HCT116 (cell line): ENCODE results near the gene MAP4. TPM values are rescaled to one million over a fixed set of nuclear protein-coding genes. Genes with fewer than 3 reads are reported as not detected.

Source experiments
- ATAC-seq: fragments of 200-7000 bp; cut with Tn5 transposase; 2 replicates; pipeline ENCODE4 v1.9.1; 2020; ENCODE audit warnings: mild to moderate bottlenecking, moderate library complexity
- BruUV-seq: library from RNA; stranded (reverse); fragments of 400-500 nt; replicated peaks from 2 replicates; lab custom pipeline; 2021; lab: Mats Ljungman, UMichigan
- CTCF ChIA-PET: fragments of 300-600 bp; sonication (Branson Sonifier 250); formaldehyde crosslinking; loops from one replicate; lab custom pipeline; 2021; ENCODE audit warnings: antibody characterized with exemption; lab: Charles Lee
- POLR2A ChIA-PET: fragments of 300-600, 350-600 bp; sonication (Branson Sonifier 250); formaldehyde crosslinking; loops from one replicate; lab custom pipeline; 2021; ENCODE audit warnings: antibody characterized with exemption; lab: Charles Lee
- RAD21 ChIA-PET, 2 experiments: fragments of 300-600 bp; sonication (Branson Sonifier 250); formaldehyde crosslinking; loops; one replicate each; lab custom pipeline; 2023; ENCODE audit warnings: low total read pairs in 2 of 2; ENCODE audit not compliant: uncharacterized antibody in 2 of 2, unreplicated experiment in 2 of 2, low non-redundant PET in 1 of 2; lab: Charles Lee
- DNase-seq: peaks from one replicate; pipeline ENCODE4 v3.0.0-alpha.2; 2010; ENCODE audit warnings: low read depth, low spot score
- H2AFZ ChIP-seq: fragments of 200-600 bp; shearing (Covaris generic), sonication (generic); 2 replicates; pipeline ENCODE4 v1.6.1; 2017; ENCODE audit warnings: low read depth, mixed run types, mixed read lengths, antibody characterized with exemption, low read length; ENCODE audit not compliant: poor library complexity, severe bottlenecking
- H3K27ac ChIP-seq: 2 replicates; pipeline ENCODE4 v1.5.1; 2012; ENCODE audit warnings: low read depth, low read length
- H3K27me3 ChIP-seq: fragments of 200-600 bp; sonication (generic); 2 replicates; pipeline ENCODE4 v1.6.1; 2016; ENCODE audit warnings: mixed run types, low read length, mixed read lengths; ENCODE audit not compliant: insufficient read depth
- H3K36me3 ChIP-seq, 2 experiments: fragments of 200-500 bp in 1 of 2; fragments of 200-600 bp in 1 of 2; sonication (Bioruptor generic) in 1 of 2; sonication (generic) in 1 of 2; 2 replicates each; pipeline versions ENCODE4 v1.5.1 to v1.6.1; 2014 to 2016; ENCODE audit warnings: low read length in 2 of 2, inconsistent platforms in 1 of 2, mixed read lengths in 1 of 2, mixed run types in 1 of 2; ENCODE audit not compliant: insufficient read depth in 2 of 2, control insufficient read depth in 1 of 2
- H3K4me1 ChIP-seq, 2 experiments: fragments of 200-600 bp in 1 of 2; sonication (generic) in 1 of 2; 2 replicates each; pipeline versions ENCODE4 v1.5.1 to v1.6.1; 2012 to 2017; ENCODE audit warnings: low read length in 2 of 2, inconsistent platforms in 1 of 2, mild to moderate bottlenecking in 1 of 2, mixed read lengths in 1 of 2, mixed run types in 1 of 2, moderate library complexity in 1 of 2; ENCODE audit not compliant: insufficient read depth in 2 of 2, control insufficient read depth in 1 of 2
- H3K4me2 ChIP-seq: fragments of 200-600 bp; sonication (generic); 2 replicates; pipeline ENCODE4 v1.6.1; 2017; ENCODE audit warnings: mixed run types, low read length, mixed read lengths
- H3K4me3 ChIP-seq, 2 experiments: fragments of 200-600 bp in 1 of 2; sonication (generic) in 1 of 2; replicated peaks in 1 of 2; 2 replicates each; pipeline ENCODE4 v1.5.1; 2011 to 2016; ENCODE audit warnings: low read length in 2 of 2, control low read depth in 1 of 2, low read depth in 1 of 2, mild to moderate bottlenecking in 1 of 2, mixed read lengths in 1 of 2, mixed run types in 1 of 2
- H3K79me2 ChIP-seq: fragments of 200-600 bp; sonication (generic); 2 replicates; pipeline ENCODE4 v1.6.1; 2017; ENCODE audit warnings: mild to moderate bottlenecking, mixed run types, low read length, moderate library complexity, mixed read lengths; ENCODE audit not compliant: insufficient read depth
- H3K9ac ChIP-seq: fragments of 200-600 bp; sonication (generic); 2 replicates; pipeline ENCODE4 v1.6.1; 2016; ENCODE audit warnings: low read length, mixed read lengths
- H3K9me2 ChIP-seq: fragments of 200-600 bp; sonication (generic), shearing (Covaris generic); 2 replicates; pipeline ENCODE4 v1.6.1; 2017; ENCODE audit warnings: mixed run types, mild to moderate bottlenecking, moderate library complexity; ENCODE audit not compliant: insufficient read depth
- H3K9me3 ChIP-seq, 2 experiments: fragments of 200-500 bp in 1 of 2; fragments of 200-600 bp in 1 of 2; sonication (Bioruptor generic) in 1 of 2; sonication (generic) in 1 of 2; 2 replicates each; pipeline ENCODE4 v1.6.1; 2014 to 2017; ENCODE audit warnings: low read length in 2 of 2, mixed read lengths in 2 of 2, inconsistent platforms in 1 of 2, low read depth in 1 of 2, mild to moderate bottlenecking in 1 of 2, mixed run types in 1 of 2, moderate library complexity in 1 of 2; ENCODE audit not compliant: control insufficient read depth in 1 of 2, insufficient read depth in 1 of 2
- H4K20me1 ChIP-seq: fragments of 200-600 bp; sonication (generic), shearing (Covaris generic); 2 replicates; pipeline ENCODE4 v1.6.1; 2017; ENCODE audit warnings: mixed run types, mild to moderate bottlenecking, moderate library complexity; ENCODE audit not compliant: insufficient read depth
- CEBPB ChIP-seq: IDR thresholded peaks from 2 replicates; pipeline ENCODE4 v1.6.1; 2012; ENCODE audit warnings: low read depth
- EGR1 ChIP-seq: IDR thresholded peaks from 2 replicates; pipeline ENCODE4 v1.6.1; 2012; ENCODE audit warnings: low read depth
- ELF1 ChIP-seq: IDR thresholded peaks from 2 replicates; pipeline ENCODE4 v1.6.1; 2012; ENCODE audit warnings: low read depth, borderline replicate concordance
- EZH2 ChIP-seq: fragments of 200-600 bp; sonication (generic); IDR thresholded peaks from 2 replicates; pipeline ENCODE4 v1.6.1; 2017; ENCODE audit warnings: antibody characterized with exemption, mixed run types
- EZH2phosphoT487 ChIP-seq: fragments of 200-600 bp; IDR thresholded peaks from 2 replicates; pipeline ENCODE4 v1.6.1; 2018; ENCODE audit warnings: antibody characterized with exemption, borderline replicate concordance
- FOSL1 ChIP-seq: IDR thresholded peaks from 2 replicates; pipeline ENCODE4 v1.6.1; 2012; ENCODE audit warnings: low read depth
- JUND ChIP-seq: IDR thresholded peaks from 2 replicates; pipeline ENCODE4 v1.6.1; 2012
- POLR2A ChIP-seq: IDR thresholded peaks from 2 replicates; pipeline ENCODE4 v1.7.0; 2011; ENCODE audit warnings: borderline replicate concordance; ENCODE audit not compliant: insufficient read depth, insufficient read length; ENCODE audit errors: extremely low read depth
- RAD21 ChIP-seq: IDR thresholded peaks from 2 replicates; pipeline ENCODE4 v1.6.1; 2012; ENCODE audit warnings: low read depth, mild to moderate bottlenecking
- SIN3A ChIP-seq: IDR thresholded peaks from 2 replicates; pipeline ENCODE4 v1.6.1; 2012; ENCODE audit warnings: low read depth
- TCF7L2 ChIP-seq: IDR thresholded peaks from 2 replicates; pipeline ENCODE4 v1.7.0; 2011; ENCODE audit warnings: borderline replicate concordance, inconsistent platforms; ENCODE audit not compliant: insufficient read depth, insufficient read length; ENCODE audit errors: extremely low read depth
- YY1 ChIP-seq: IDR thresholded peaks from 2 replicates; pipeline ENCODE4 v1.6.1; 2011; ENCODE audit warnings: low read length, low read depth, moderate library complexity, mild to moderate bottlenecking; ENCODE audit not compliant: insufficient replicate concordance; ENCODE audit errors: extremely low read depth
- ZNF274 ChIP-seq: fragments of 200-500 bp; sonication (Bioruptor generic); IDR thresholded peaks from 2 replicates; pipeline ENCODE4 v1.6.1; 2014; ENCODE audit warnings: mild to moderate bottlenecking, low read depth, low read length, inconsistent platforms
- intact Hi-C: fragments of 100-400 bp; cut with micrococcal nuclease; formaldehyde crosslinking; loops from 2 replicates; pipeline ENCODE4 v1.10.0; 2022
- total RNA-seq: library from RNA; stranded (reverse); gene quantifications from one replicate; pipeline ENCODE4 v1.2.1, GENCODE V29; 2021; ENCODE audit not compliant: unreplicated experiment
- TF ChIP-seq, protein P1 (sequence below): IDR thresholded peaks from 2 replicates; pipeline ENCODE4 v1.6.1; 2012
- TF ChIP-seq, protein P2 (sequence below), 3 experiments: fragments of 200-600 bp in 1 of 3; sonication (generic) in 1 of 3; IDR thresholded peaks in 2 of 3; conservative IDR thresholded peaks in 1 of 3; 2 replicates each; pipeline ENCODE4 v1.5.1; 2012 to 2017; ENCODE audit warnings: low read depth in 2 of 3, low read length in 2 of 3, antibody characterized with exemption in 1 of 3, borderline replicate concordance in 1 of 3, control low read depth in 1 of 3, mild to moderate bottlenecking in 1 of 3, mixed read lengths in 1 of 3, mixed run types in 1 of 3, moderate library complexity in 1 of 3; ENCODE audit not compliant: insufficient read depth in 1 of 3

Gene MAP4
- total RNA-seq, 1 experiment from 2014 or later = 200 TPM

DNA sequence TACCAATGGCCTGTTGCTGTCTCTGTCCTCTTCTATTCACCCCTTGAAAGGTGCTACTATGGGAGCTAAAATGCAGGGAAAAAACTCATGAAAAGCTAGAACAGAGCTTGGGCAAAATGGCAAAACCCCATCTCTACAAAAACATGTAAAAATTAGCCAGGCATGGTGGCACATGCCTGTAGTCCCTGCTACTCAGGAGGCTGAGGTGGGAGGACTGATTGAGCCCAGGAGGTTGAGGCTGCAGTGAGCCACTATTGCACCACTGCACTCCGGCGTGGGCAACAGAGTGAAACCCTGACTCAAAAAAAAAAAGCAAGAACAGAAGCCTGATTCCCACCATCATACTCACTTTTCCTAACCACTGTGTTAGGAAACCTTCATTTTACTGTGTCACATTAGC, 1.9 kb downstream of the MAP4 start:
- intact Hi-C loops = no loop called here
- Histone ChIP-seq H2AFZ (no peak overlapping the region), H3K79me2 (peaks cover 95% of the 10 kb centered on the region), H3K27ac (peak overlapping the region; percentile 32; the same call in 1 of the 2 replicates), H3K4me2 (peak overlapping the region; percentile 34; the same call in 1 of the 2 replicates), H3K36me3 (no peaks in the 10 kb centered on the region), H3K27me3 (no peaks in the 10 kb centered on the region), H4K20me1 (no peaks in the 10 kb centered on the region), H3K4me3 (no peak overlapping the region), H3K9me3 (no peaks in the 10 kb centered on the region), H3K9me2 (no peaks in the 10 kb centered on the region), H3K4me1 (peaks cover 41 to 56% of the 10 kb centered on the region in 2 experiments), H3K9ac (no peak overlapping the region)
- TF ChIP-seq RAD21 (no peak), SIN3A (no peak), ZNF274 (no peak), ELF1 (no peak), POLR2A (no peak)
- TF ChIP-seq, protein P1, sequence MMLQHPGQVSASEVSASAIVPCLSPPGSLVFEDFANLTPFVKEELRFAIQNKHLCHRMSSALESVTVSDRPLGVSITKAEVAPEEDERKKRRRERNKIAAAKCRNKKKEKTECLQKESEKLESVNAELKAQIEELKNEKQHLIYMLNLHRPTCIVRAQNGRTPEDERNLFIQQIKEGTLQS = no peak
- no TSS peak for BruUV-seq
- RAD21 ChIA-PET = no interaction called here
- no peak for DNase-seq
- POLR2A ChIA-PET = no interaction called here
- ATAC-seq = no peak
- CTCF ChIA-PET = no interaction called here

DNA sequence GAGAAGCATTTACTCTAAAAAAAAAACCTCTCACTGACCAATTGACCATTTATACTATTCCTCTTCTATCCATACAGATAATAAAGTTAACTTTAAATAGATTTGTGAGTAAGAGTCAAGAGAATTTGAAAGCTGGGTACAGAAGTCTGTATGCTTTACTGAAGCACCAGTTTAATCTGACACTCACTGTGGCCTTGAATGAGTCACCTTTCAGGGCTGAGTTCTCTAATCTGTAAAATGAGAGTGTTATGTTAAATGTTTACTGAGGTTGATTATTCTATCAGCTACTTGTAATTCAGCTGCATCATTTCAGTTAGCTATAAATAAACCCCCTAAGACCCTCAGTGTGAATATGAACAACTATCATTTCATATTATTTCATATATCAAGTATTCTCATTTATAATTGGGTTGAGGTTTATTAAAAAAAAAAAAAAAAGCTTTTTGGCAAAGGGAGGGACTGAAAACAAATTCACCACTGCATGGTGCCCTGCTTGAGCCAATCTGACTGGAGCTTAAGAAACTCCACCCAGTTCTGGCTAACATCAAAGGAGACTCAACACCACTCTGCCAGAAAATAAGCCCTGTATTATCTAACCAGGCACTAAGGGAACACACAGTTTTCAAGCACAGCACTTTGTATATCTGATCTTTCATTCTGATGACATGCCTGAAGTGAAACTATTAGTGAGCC, 2.8 kb downstream of the MAP4 start:
- BruUV-seq = no TSS peak
- H3K79me2 ChIP-seq = peaks cover 96% of the 10 kb centered on the region
- no peak overlapping the region for H3K4me3 ChIP-seq
- no peaks in the 10 kb centered on the region for H3K36me3 ChIP-seq
- RAD21 ChIA-PET = no interaction called here
- no peaks in the 10 kb centered on the region for H4K20me1 ChIP-seq
- H3K9ac ChIP-seq = no peak overlapping the region
- TF ChIP-seq EZH2phosphoT487 (no peak), EZH2 (no peak), YY1 (no peak), CEBPB (no peak), EGR1 (no peak), JUND (peak; percentile 40), TCF7L2 (peak; percentile 69), FOSL1 (peak; percentile 45; the same call in 1 of the 2 replicates)
- TF ChIP-seq, protein P2, sequence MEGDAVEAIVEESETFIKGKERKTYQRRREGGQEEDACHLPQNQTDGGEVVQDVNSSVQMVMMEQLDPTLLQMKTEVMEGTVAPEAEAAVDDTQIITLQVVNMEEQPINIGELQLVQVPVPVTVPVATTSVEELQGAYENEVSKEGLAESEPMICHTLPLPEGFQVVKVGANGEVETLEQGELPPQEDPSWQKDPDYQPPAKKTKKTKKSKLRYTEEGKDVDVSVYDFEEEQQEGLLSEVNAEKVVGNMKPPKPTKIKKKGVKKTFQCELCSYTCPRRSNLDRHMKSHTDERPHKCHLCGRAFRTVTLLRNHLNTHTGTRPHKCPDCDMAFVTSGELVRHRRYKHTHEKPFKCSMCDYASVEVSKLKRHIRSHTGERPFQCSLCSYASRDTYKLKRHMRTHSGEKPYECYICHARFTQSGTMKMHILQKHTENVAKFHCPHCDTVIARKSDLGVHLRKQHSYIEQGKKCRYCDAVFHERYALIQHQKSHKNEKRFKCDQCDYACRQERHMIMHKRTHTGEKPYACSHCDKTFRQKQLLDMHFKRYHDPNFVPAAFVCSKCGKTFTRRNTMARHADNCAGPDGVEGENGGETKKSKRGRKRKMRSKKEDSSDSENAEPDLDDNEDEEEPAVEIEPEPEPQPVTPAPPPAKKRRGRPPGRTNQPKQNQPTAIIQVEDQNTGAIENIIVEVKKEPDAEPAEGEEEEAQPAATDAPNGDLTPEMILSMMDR (IDR thresholded peaks at IDR 0.05 in 2 of 3, conservative IDR thresholded peaks at IDR 0.05 in 1 of 3; ENCODE audit: borderline replicate concordance in 1 of 3, insufficient read depth in 1 of 3, low read depth in 2 of 3, low read length in 2 of 3) = no peak
- TF ChIP-seq, all 23 proteins: peak for 3
- DNase-seq (peak; percentile 38), ATAC-seq (peak; percentile 81)
- Histone ChIP-seq H3K27ac (peak overlapping the region; percentile 32; the same call in 1 of the 2 replicates), H3K4me2 (peak overlapping the region; percentile 34), H2AFZ (no peak overlapping the region), H3K9me2 (no peaks in the 10 kb centered on the region), H3K4me1 (peaks cover 36 to 49% of the 10 kb centered on the region in 2 experiments), H3K9me3 (no peaks in the 10 kb centered on the region), H3K27me3 (no peaks in the 10 kb centered on the region)
- ChIA-PET POLR2A (interaction anchor here (0.6 to 0.7 kb wide), 2 partner anchors 20 to 71 kb away, joined by 3 read pairs; no protein-coding TSS in a partner anchor), CTCF (interaction anchor here (1.1 to 1.9 kb wide), 2 partner anchors 23 to 138 kb away, joined by 5 to 8 read pairs; no protein-coding TSS in a partner anchor)
- intact Hi-C loops = no loop called here
